GM21526 (cell line): ENCODE results near the gene CD38.
"Not testable (repeated sequence)": the region's sequence is repeated elsewhere in the genome, so short reads cannot be mapped to it uniquely, and the experiment has no call there.

Experiments
- ATAC-seq: cut with Tn5 transposase; IDR thresholded peaks from one replicate; pipeline ENCODE4 v1.9.1; 2021; ENCODE audit warnings: moderate library complexity; ENCODE audit not compliant: unreplicated experiment, low FRiP score

The CD38 gene

GRCh38 chr4:15794426-15794825 lies 16.3 kb downstream of the CD38 start:
- ATAC-seq = no peak

GRCh38 chr4:15794905-15795304 lies 16.8 kb downstream of the CD38 start:
- ATAC-seq = no peak

GRCh38 chr4:15797320-15797719 lies 19.2 kb downstream of the CD38 start:
- ATAC-seq = no peak

- ATAC-seq = no peak
Measured at GRCh38 chr4:15799141-15799540, 21.0 kb downstream of the CD38 start.

- no peak for ATAC-seq
Measured at GRCh38 chr4:15799701-15800100, 21.6 kb downstream of the CD38 start.

GRCh38 chr4:15802497-15802896 lies 24.4 kb downstream of the CD38 start:
- not testable (repeated sequence) for ATAC-seq

- ATAC-seq = peak; percentile 53
Measured at GRCh38 chr4:15805583-15806517, 27.7 kb downstream of the CD38 start.

GRCh38 chr4:15809058-15809457 lies 30.9 kb downstream of the CD38 start:
- peak; percentile 61 for ATAC-seq

- no peak for ATAC-seq
Measured at GRCh38 chr4:15809466-15809865, 31.3 kb downstream of the CD38 start.

GRCh38 chr4:15811703-15812337 lies 33.7 kb downstream of the CD38 start:
- ATAC-seq = no peak

GRCh38 chr4:15832523-15833451 lies 54.7 kb downstream of the CD38 start:
- no peak for ATAC-seq

GRCh38 chr4:15833801-15834200 lies 55.7 kb downstream of the CD38 start:
- ATAC-seq = no peak

- ATAC-seq = no peak
Measured at GRCh38 chr4:15836362-15836761, 58.2 kb downstream of the CD38 start.

- ATAC-seq = no peak
Measured at GRCh38 chr4:15837591-15837990, 59.5 kb downstream of the CD38 start.

GRCh38 chr4:15841194-15841730 lies 63.1 kb downstream of the CD38 start:
- not testable (repeated sequence) for ATAC-seq

GRCh38 chr4:15847746-15848145 lies 69.6 kb downstream of the CD38 start:
- no peak for ATAC-seq

GRCh38 chr4:15848191-15848842 lies 70.2 kb downstream of the CD38 start:
- ATAC-seq = no peak

- no peak for ATAC-seq
Measured at GRCh38 chr4:15851969-15852368, 73.8 kb downstream of the CD38 start.

GRCh38 chr4:15852524-15852923 lies 74.4 kb downstream of the CD38 start:
- ATAC-seq = no peak

- no peak for ATAC-seq
Measured at GRCh38 chr4:15853345-15853744, 75.2 kb downstream of the CD38 start.
